HL-60/S4 treated with phorbol 12-myristate 13-acetate at 8.2 ng/mL for 4 days and 3 days (cell line): ENCODE results near the gene RNF114.
"Not testable (repeated sequence)": the region's sequence is repeated elsewhere in the genome, so short reads cannot be mapped to it uniquely, and the experiment has no call there.

Experiments
- in situ Hi-C: fragments of 300-500 bp; cut with MboI; formaldehyde crosslinking; loops from 2 replicates; pipeline ENCODE4 v1.15.0; 2022; ENCODE audit warnings: low sequenced_read_pairs

Gene RNF114

GRCh38 chr20:49957089-49957938 lies 21.1 kb downstream of the RNF114 start:
- in situ Hi-C loops = not testable (repeated sequence)

- in situ Hi-C loops = no loop called here
Measured at GRCh38 chr20:49961413-49961812, 25.2 kb downstream of the RNF114 start.

GRCh38 chr20:49964964-49965780 lies 29.0 kb downstream of the RNF114 start:
- in situ Hi-C loops = no loop called here

GRCh38 chr20:49965781-49966305 lies 29.6 kb downstream of the RNF114 start:
- in situ Hi-C loops = no loop called here

GRCh38 chr20:49966861-49967260 lies 30.7 kb downstream of the RNF114 start:
- in situ Hi-C loops = no loop called here

GRCh38 chr20:49969234-49969633 lies 33.0 kb downstream of the RNF114 start:
- in situ Hi-C loops = no loop called here

- in situ Hi-C loops = no loop called here
Measured at GRCh38 chr20:49969946-49970345, 33.7 kb downstream of the RNF114 start.

GRCh38 chr20:49970498-49970897 lies 34.3 kb downstream of the RNF114 start:
- in situ Hi-C loops = no loop called here

- in situ Hi-C loops = no loop called here
Measured at GRCh38 chr20:49973981-49974380, 37.8 kb downstream of the RNF114 start.

- in situ Hi-C loops = no loop called here
Measured at GRCh38 chr20:49976542-49976941, 40.3 kb downstream of the RNF114 start.

GRCh38 chr20:49977740-49978139 lies 41.5 kb downstream of the RNF114 start:
- in situ Hi-C loops = not testable (repeated sequence)

GRCh38 chr20:49978685-49979029 lies 42.5 kb downstream of the RNF114 start:
- in situ Hi-C loops = no loop called here

GRCh38 chr20:49979030-49979832 lies 43.0 kb downstream of the RNF114 start:
- in situ Hi-C loops = no loop called here

GRCh38 chr20:49980140-49981008 lies 44.2 kb downstream of the RNF114 start:
- in situ Hi-C loops = loop anchor here (5.0 kb wide), 1 partner anchor 87 kb away; no protein-coding TSS in a partner anchor

- in situ Hi-C loops = loop anchor here (5.0 kb wide), 1 partner anchor 86 kb away; no protein-coding TSS in a partner anchor
Measured at GRCh38 chr20:49981218-49982071, 45.2 kb downstream of the RNF114 start.

- in situ Hi-C loops = loop anchor here (5.0 kb wide), 1 partner anchor 85 kb away; no protein-coding TSS in a partner anchor
Measured at GRCh38 chr20:49982072-49982345, 45.8 kb downstream of the RNF114 start.

GRCh38 chr20:49982346-49983122 lies 46.3 kb downstream of the RNF114 start, which contains the start of gene SNAI1:
Gene SNAI1, plus strand, starts transcription at chr20:49982980. Its CDS starts 80 bp downstream, at chr20:49983060.
- in situ Hi-C loops = loop anchor here (5.0 kb wide), 1 partner anchor 85 kb away; no protein-coding TSS in a partner anchor
